Left ventricle myocardium superior (tissue), 1 donor: ENCODE results near the gene SNX25. TPM values are rescaled to one million over a fixed set of nuclear protein-coding genes. Genes with fewer than 3 reads are reported as not detected.
A peak's percentile ranks its signal among the peaks of the same experiment; 100 is the strongest.
"Not testable (repeated sequence)": the region's sequence is repeated elsewhere in the genome, so short reads cannot be mapped to it uniquely, and the experiment has no call there.

Experiments used
- ATAC-seq: fragments of 200-7000 bp; cut with Tn5 transposase; one replicate; pipeline ENCODE4 v1.9.1; 2020; ENCODE audit warnings: mild to moderate bottlenecking, moderate library complexity
- DNase-seq: peaks from one replicate; pipeline ENCODE4 v3.0.0-alpha.2; 2020
- intact Hi-C: fragments of 100-400 bp; cut with micrococcal nuclease; formaldehyde crosslinking; loops from one replicate; pipeline ENCODE4 v1.11.0; 2022
- total RNA-seq: library from RNA; stranded (reverse); fragmentation: NEBNext Ultra II Directional; extraction: Animal tissue kit (Norgen Biotek cat#: 25700); gene quantifications from one replicate; pipeline ENCODE4 v1.2.1, GENCODE V29; 2021
- donor health status: DM: no; HTN: yes; CAD: no; lungs with severe emphysema.

The SNX25 gene
- total RNA-seq, 1 donor from 2014 or later = 10.0 TPM

DNA sequence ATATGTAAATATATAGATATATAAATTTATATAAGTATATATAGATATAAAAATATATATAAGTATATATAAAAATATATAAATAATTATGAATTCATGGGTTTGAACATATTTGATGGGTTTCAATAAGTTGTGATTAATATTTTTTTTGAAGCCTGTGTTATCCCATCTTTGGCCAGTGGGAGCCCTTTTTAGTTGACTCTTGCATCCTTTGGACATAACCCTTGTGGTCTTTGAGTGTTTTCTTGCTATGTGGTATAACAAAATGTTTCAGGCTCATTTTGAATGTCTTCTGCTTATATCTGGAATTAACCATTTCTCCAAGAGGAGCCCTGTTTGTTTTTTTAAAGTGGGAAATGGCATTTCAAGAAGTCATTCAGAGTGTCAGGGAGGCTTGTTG, 15.2 kb downstream of the SNX25 start:
- DNase-seq = no peak
- intact Hi-C loops = no loop called here
- ATAC-seq = no peak

DNA sequence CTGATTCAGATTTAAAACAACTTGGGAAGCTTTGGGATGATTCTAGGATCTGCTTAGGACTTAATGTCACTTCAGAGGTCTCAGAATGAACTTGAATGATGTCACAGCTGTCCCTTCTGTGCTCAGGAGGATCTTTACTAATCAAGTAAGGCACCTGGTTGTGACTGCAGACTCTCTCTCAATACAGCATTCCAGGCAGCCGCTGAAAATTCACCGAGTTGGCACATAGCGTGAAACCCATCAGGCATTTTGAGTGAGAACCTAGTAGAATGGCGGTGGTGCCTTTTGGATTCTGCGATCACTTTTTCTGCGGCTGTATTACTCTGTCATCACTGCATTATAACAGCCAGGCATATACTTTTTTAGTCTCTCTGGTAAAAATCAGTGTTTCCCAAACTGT, 16.5 kb downstream of the SNX25 start:
- intact Hi-C loops = no loop called here
- DNase-seq (no peak), ATAC-seq (no peak)

DNA sequence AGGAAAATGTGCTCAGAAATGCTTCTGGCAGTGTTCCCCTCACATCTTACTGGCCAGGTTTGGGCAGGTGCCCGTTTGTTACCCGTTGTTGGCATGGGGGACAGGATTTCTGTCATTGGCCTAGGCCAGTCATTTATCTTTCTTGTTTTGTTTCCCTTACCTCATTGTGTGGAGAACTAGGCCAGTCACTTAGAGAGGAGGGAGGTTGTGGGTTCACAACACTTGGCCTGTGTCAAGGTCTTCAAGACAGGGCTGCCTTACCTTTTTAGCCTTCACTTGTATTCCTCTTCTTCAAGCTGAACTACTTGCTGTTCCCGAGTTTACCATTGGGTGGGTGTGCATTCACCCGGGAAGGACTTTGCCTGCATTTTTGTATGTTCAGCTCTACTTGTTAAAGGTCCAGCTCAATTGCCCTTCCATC, 17.7 kb downstream of the SNX25 start:
- ATAC-seq = peak; percentile 79
- intact Hi-C loops = no loop called here
- no peak for DNase-seq

DNA sequence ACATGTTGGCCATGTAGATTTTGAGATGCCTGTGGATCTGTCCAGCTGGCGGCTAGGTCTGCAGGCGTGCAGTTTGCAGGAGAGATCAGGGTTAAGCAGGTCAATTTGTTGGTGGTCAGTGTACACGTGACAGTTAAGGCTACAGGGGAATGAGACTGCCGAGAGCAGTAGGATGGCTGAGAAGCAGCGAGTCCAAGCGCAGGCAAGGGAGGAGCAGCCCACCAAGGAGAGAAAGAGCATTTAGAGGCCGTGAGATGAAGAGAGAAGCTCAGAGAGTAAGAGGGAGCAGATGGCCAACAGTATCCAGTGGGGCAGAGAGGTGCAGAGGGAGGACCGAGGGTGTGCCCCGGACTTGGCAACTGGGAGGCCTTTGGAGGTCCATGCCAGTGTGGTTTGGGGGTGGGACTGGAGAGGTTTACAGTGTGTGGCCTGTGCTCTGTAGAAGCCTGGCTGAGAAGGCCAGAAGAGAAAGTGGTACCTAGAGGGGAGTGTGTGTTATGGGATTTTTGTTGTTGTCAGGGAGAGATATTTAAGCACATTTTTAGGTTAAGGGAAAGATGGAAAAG, 18.4 kb downstream of the SNX25 start:
- DNase-seq (no peak), ATAC-seq (peak; percentile 25)
- intact Hi-C loops = no loop called here

DNA sequence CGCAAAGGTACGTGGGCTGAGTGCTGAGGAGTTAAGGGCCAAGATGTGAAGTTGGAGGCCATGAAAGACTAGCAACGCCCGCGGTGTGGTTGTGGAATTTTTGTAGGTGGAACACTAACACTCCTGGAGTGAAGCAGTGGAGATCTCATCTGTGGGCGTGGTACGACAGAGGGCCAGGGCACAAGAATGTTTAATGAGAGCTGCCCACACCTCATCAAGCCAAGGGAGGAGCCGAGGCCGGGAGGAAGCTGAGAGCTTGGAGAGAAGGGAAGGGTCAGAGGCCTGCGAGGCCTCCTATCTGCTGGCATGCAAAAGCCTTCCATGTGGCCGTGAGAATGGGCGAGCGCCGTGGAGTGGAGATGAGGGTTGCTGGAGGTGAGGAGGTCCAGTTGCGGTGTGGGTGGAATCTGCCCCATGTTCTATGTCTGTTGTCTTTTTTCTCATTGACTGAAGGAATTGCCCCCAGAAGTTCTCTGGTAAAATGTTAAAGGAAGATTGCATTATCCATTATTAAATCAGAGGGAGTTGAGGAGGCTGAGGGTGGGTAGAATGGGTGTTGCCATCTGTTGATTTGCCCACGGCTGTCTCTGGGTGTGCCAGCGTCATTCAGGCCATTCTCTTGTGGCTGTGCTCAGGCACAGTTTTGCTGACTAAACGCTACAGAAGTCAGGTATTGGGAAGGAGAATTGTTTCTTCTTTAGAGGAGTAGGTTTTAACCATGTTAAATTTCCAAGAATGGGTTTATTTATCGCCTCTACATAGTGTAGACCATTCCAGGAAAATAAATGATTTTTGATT, 19.8 kb downstream of the SNX25 start:
- intact Hi-C loops = no loop called here
- no peak for ATAC-seq
- DNase-seq = no peak

DNA sequence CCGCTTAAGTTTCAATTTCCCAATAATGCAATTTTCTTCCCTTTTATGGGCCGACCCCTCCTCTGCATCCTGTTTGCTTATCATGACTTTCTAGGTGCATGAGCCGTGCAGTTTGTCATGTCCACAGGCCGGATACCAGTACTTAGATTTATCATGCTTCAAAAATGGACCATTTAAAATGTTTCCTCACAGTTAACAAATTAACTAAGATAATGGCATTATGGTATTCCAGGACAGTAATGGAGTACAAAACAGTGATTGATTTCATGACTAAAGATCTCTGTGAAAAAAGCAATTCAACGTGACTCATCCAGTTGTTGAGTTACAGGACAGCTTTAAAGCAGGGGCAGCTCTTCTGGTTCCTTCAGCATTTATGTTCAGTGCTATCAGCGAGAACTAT, 23.0 kb downstream of the SNX25 start:
- ATAC-seq (no peak), DNase-seq (no peak)
- intact Hi-C loops = no loop called here

DNA sequence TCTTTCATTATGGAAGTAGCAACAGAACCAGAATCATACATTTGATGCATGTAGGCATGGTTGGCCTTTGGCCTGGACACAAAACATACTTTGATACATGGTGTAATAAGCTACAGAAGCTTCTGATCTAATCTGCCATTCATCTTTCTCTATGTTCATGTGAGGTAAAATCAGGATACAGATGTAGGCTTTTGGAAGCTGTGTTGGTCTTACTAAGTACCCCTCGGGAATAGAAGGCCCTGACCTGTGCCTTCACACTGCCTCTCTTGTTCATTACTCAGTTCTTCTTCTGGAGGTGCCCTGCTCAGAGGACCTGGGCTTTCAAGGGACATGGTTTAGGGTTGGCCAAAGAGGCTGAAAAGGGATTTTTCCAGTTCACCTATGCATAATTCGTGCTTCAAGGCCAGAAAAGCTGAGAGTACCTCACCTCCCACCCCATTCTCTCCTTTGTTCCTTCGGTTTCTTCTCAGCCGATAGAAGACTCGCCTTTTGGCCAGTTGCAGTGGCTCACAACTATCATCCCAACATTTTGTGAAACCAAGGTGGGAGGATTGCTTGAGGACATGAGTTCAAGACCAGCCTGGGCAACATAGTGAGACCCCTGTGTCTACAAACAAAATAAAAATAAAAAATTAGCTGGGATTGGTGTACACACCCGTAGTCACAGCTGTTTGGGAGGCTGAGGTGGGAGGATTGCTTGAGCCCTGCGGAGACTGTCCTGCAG, 25.9 kb downstream of the SNX25 start:
- intact Hi-C loops = no loop called here
- DNase-seq (no peak), ATAC-seq (no peak)

DNA sequence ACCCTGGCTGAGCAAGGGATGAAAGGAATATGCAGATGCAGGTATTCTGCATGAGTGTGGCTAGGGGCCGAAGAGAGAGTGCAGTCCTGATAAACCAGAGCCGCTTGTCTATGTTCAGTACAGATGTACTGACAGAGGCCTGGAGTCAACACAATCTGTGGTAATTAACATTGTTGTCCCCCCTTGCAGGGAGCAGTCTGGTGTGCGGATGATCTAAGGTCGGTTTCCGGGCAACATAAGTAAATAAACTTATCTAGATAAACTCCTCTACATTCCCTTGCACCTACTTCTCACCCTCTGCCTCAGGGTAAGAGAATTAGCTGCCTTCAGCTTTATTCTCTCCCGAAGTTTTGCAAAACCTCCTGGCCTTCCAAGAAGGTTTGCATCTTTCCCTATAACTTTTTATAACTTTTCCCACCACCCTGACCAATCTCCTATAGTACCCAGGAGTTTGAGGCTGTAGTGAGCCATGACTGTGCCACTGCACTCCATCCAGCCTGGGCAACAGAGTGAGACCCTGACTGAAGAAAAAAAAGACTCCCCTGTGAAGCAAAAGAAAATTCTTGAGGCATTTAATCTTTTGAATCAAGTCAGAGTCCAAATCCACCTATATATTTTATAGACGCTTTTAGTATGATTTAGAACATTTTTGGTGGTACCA, 26.6 kb downstream of the SNX25 start:
- ATAC-seq (peak; percentile 55), DNase-seq (no peak)
- intact Hi-C loops = no loop called here

DNA sequence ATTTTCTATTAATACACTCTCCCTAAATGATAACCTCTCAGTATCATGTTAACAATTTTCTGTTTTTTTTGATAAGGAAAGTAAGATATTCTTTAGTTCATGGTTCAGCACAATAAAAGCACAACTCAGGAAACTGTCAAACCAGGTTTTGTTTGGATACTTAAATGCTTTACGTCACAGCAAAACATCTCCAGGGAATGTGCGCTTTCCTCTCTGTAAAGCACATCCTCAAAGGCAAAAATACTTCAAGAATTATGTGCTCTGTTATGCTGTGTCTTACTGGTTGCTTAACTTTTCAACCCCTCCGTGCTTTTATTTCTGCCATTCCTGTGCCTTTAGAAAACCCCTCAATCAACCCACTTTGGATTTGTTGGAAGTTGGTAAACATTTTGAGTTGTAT, 27.8 kb downstream of the SNX25 start:
- peak; percentile 51 for ATAC-seq
- intact Hi-C loops = no loop called here
- DNase-seq = no peak

DNA sequence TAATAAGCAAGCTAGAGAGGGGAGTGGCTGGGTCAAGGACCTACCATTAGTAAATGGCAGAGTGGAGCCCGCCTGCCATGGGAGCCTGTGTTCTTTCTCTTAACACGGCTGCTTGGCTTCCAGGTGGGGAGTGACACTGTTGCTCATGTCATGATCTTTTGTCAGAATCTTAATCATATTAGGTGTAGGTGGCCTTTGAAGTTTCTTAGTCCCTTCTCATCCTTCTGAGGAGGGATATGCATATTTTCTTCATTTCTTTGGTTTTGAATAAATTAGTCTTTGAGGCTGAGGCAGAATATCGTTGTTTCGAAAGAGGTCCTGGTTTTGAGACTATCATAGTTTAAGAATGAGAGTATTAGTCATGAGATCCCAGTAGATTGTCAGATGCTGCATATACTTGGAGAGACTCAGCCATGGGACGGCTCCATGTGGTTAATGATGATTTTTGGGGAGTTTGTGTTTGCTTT, 28.9 kb downstream of the SNX25 start:
- ATAC-seq (no peak), DNase-seq (no peak)
- intact Hi-C loops = no loop called here

DNA sequence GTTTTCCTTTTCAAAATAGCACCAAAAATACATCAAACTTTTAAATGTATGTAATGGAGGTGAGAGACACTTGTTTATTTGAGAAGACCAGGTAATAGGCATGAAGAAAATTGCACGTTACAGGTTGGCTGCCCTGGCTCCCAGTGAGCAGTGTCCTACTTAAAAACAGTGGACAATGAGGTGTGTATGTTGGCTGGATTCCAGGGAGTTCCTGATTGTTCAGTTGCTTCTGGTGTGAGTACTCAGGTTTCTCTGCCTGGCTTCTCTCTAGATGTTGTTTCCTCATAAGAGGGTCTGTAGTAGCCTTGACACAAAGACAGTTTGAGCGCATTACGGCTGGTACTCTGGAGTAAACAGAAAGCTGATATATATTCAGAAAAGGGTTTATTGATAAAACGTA, 29.4 kb downstream of the SNX25 start:
- ATAC-seq = no peak
- intact Hi-C loops = no loop called here
- DNase-seq = no peak

DNA sequence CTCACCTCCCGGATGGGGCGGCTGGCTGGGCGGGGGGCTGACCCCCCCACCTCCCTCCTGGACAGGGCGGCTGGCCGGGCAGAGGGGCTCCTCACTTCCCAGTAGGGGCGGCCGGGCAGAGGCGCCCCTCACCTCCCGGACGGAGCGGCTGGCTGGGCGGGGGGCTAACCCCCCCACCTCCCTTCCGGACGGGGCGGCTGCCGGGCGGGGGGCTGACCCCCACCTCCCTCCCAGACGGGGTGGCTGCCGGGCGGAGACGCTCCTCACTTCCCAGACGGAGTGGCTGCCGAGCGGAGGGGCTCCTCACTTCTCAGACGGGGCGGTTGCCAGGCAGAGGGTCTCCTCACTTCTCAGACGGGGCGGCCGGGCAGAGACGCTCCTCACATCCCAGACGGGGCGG, 31.1 kb downstream of the SNX25 start:
- ATAC-seq, DNase-seq, intact Hi-C loops: not testable (repeated sequence)

DNA sequence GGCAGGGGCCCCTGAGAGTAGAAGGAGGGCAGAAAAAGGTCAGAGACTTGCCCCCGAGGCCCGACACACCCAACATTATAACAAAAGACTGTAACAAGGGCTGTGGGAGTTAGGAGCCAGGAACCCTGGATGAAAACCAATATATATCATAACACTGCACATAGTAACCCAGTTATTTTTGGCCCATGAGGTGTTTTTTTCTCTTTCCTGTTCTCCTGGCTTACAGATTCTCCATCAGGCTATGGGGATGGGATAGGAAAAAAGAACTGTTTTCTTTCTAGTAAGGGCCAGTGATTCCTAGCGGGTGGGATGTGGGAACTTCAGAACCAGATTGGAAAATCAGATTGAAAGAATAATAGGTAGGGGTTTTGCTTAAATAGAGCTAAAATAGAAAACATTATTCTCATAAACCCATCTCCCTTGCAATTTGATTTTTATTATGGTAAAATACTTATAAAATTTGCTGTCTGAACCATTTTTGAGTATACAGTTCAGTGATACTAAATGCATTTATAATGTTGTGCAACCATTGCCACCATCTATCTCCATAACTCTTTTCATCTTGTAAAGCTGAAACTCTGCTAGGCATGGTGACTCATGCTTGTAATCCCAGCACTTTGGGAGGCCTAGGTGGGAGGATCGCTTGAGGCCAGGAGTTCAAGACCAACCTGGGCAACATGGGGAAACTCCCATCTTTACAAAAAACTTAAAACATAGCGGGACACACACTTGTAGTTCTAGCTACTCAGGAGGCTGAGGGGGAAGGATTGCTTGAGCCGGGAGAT, 33.5 kb downstream of the SNX25 start:
- ATAC-seq (no peak), DNase-seq (no peak)
- intact Hi-C loops = no loop called here

DNA sequence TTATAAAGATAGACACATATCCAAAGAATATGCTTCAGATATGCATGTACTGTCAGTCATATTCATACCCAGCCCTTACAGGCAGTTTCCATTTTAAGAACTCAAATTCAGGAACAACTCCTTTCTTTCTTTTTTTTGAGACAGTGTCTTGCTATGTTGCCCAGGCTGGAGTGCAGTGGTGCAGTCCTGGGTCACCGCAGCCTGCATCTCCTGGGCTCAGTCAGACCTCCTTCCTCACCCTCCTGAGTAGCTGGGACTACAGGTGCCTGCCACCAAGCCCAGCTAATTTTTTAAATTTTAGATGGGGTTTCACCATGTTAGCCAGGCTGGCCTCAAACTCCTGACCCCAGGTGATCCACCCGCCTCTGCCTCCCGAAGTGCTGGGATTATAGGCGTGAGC, 34.5 kb downstream of the SNX25 start:
- ATAC-seq (no peak), DNase-seq (no peak)
- intact Hi-C loops = no loop called here

DNA sequence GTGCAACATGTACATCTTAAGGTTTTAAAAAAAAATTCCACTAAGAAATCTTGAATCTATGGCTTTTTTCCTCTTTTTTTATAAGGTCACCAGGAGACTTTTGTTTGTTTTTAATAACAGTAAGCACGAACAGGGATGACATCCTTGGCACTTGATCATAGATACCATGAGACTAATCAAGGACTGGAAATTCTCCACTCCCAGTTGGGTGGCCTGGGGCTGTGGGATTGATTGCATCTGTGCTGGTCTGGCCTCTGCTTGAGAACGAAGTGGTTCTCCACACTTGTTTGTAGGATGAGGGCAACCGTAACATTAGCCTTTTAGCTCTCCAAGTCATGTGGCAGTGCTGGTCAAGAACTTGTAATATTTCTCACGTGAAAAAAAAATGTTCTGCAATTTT, 35.4 kb downstream of the SNX25 start:
- intact Hi-C loops = no loop called here
- no peak for DNase-seq
- no peak for ATAC-seq

DNA sequence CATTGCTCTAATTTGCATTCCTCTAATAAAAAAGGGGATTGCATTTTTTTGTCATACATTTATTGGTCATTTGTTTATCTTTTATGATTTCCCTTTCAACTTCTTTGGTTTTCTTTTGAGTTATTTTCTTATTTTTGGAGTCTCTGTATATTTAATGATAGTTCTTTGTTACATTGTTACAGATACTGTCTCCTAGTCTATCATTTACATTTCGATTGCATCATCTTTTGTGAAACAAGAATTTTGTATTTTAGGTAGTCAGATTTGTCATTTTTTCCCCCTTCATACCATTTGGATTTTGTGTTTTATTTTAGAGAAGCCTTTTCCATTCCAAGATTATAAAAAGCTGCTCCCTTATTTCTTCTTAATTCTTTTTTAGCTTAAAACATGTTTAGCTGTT, 37.1 kb downstream of the SNX25 start:
- no peak for DNase-seq
- intact Hi-C loops = no loop called here
- ATAC-seq = no peak

DNA sequence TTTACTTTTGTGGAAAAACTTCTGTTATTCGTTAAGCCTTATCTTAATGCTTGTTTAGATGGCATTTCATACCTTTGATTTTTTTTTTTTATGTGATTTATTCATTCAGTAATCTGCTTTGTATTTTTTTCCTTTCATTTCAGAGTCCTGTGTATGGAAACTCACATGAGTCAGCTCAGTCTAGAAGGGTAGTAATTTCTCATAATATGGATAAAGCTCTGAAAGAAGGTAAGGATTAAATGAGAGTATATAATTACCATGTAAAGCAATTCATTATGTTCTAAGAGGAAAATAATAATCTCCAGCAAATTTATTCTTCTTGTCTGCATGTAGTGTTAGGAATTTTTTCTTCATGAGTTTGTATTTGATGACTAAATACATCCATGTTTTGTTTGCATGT, 37.8 kb downstream of the SNX25 start:
- intact Hi-C loops = no loop called here
- no peak for DNase-seq
- no peak for ATAC-seq

DNA sequence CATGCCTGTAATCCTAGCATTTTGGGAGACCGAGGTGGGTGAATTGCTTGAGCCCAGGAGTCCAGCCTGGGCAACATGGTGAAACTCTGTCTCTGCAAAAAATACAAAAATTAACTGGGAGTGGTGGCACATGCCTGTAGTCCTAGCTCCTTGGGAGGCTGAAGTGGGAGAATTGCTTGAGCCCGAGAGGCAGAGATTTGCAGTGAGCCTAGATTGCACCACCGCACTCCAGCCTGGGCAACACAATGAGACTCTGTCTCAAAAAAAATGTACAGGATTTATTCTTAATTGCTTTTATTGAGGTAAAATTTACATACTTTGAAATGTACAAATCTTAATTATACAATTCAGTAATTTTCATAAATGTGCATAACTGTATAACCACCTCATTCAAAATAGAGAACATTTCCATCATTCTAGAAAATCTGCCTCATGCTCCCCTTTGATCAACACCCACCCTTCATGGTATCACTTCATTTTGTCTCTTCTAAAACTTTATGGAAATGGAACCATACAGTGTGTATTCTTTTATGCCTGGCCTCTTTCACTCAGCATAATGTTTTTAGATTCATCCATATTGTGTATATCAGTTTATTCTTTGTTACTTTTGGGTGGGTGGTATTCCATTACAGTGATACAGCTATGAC, 39.1 kb downstream of the SNX25 start:
- ATAC-seq = no peak
- DNase-seq = no peak
- intact Hi-C loops = no loop called here

DNA sequence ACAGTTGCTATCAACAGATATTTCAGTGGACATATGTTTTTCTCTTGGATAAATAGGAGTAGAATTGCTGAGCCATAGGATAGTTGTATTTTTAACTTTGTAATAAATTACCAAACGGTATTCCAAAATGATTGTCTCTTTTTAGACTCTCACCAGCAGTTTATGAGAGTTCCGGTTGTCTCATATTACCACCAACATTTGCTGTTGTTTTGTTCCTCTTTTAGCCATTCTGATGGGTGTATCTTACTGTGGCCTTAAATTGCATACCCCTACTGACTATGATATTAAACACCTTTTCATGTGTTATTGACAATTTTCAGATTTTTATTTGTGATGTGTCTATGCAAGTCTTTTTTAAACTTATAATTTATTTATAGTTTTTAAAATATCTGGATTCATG, 39.7 kb downstream of the SNX25 start:
- intact Hi-C loops = no loop called here
- no peak for ATAC-seq
- no peak for DNase-seq
